ENCODE measurements around the gene FAM163B.

GRCh38 chr9:133619791-133620190 is 10.6 kb upstream of the FAM163B start:
- TF ChIP-seq CTCF (tag by site-specific recombination; IDR thresholded peaks at IDR 0.05) (no peak), ZNF658 (tag by site-specific recombination; IDR thresholded peaks at IDR 0.05) (no peak), RBAK (tag by site-specific recombination; IDR thresholded peaks at IDR 0.05) (no peak), YY1 (tag by site-specific recombination; IDR thresholded peaks at IDR 0.05) (no peak), ZNF366 (tag by site-specific recombination; conservative IDR thresholded peaks at IDR 0.05) (no peak), SP2 (tag by site-specific recombination; IDR thresholded peaks at IDR 0.05) (no peak), ZNF785 (tag by site-specific recombination; IDR thresholded peaks at IDR 0.05) (no peak), KLF9 (tag by site-specific recombination; IDR thresholded peaks at IDR 0.05; ENCODE audit: low read depth) (no peak), ZBTB49 (tag by site-specific recombination; IDR thresholded peaks at IDR 0.05; ENCODE audit: low read depth) (no peak), ZNF707 (tag by site-specific recombination; IDR thresholded peaks at IDR 0.05) (no peak), EGR2 (tag by site-specific recombination; IDR thresholded peaks at IDR 0.05; ENCODE audit: low read depth) (no peak), SALL2 (tag by site-specific recombination; IDR thresholded peaks at IDR 0.05; ENCODE audit: borderline replicate concordance) (no peak), ZNF792 (tag by site-specific recombination; IDR thresholded peaks at IDR 0.05) (no peak), ZBTB7A (tag by site-specific recombination; IDR thresholded peaks at IDR 0.05; ENCODE audit: low read depth) (no peak)
